ENCODE results near the gene QKI.
A peak's percentile ranks its signal among the peaks of the same experiment; 100 is the strongest.
"Not testable (repeated sequence)": the region's sequence is repeated elsewhere in the genome, so short reads cannot be mapped to it uniquely, and the experiment has no call there.

The QKI gene

DNA sequence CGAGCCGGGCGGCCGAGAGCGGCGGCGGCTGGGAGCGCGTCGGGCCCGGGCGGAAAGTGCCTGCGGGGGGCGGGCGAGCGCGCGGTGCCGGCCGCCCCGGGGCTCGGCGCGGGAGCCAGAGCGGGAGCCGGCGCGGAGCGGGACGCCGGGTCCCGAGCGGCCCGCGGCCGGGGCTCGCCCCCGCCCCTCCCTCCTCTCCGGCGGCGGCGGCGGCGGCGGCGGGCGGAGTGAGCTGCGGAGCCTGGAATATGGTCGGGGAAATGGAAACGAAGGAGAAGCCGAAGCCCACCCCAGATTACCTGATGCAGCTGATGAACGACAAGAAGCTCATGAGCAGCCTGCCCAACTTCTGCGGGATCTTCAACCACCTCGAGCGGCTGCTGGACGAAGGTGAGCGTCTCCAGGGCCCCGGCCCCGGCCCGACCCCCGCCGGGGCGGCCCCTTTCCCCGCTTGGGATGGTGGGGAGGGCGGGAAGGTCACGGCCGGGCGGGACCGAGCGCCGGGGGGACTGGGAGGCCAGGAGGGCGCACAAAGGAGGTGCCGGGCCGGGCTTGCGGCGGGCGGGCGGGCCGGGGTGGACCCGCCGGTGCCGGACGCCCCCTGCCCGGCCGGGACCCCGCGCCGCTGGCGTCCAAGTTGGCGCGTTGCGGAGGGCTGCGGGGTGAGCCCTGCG, 565 bp downstream of the QKI start:
- peak; percentile 56 for DNase-seq (ENCODE audit: low spot score)

DNA sequence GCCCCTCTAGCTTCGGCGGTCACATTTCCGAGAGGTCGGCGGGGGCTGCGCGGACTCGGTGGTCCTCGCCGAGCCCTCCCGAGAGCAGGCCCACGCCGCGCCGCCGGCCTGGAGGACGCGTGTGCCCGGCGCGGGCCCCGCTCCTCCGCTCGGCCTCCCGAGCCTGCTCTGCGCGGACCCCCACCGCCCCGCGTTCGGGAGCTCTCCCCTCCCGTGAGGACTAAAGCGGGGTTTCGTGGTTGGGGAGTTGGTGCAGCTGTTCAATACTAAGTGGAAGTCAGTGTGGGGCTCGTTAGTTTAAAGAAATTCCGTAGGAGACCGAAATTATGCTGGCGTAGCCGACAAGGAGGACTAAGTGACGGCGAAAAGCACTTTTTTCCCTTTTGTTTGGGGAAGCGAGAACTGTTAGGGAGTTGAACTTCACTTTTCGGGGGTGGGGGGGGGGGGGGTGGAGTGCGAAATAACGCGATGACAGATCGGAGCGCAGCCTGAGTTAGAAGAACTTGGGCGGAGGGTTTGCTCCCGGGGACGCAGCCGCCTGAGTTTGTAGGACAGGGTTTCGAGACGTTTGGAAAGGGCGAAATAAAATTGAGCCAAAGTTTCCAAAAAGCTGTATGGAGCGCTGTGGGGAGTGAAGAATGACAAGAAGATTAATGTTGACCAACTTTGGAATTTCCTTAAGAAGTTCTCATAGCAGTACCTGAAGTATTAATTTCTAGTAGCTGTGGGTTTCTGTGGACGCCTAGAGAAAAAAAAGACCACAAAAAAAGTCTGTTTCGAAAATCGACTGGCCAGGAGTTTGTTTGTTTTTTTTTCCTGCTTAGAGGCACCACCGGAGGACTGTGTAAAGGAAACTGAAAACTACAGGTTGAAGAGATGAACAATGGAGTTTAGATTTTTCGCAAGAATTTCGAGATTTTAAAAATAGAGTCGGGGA, 1.4 kb downstream of the QKI start:
- peak; percentile 80 for DNase-seq (ENCODE audit: low spot score)

DNA sequence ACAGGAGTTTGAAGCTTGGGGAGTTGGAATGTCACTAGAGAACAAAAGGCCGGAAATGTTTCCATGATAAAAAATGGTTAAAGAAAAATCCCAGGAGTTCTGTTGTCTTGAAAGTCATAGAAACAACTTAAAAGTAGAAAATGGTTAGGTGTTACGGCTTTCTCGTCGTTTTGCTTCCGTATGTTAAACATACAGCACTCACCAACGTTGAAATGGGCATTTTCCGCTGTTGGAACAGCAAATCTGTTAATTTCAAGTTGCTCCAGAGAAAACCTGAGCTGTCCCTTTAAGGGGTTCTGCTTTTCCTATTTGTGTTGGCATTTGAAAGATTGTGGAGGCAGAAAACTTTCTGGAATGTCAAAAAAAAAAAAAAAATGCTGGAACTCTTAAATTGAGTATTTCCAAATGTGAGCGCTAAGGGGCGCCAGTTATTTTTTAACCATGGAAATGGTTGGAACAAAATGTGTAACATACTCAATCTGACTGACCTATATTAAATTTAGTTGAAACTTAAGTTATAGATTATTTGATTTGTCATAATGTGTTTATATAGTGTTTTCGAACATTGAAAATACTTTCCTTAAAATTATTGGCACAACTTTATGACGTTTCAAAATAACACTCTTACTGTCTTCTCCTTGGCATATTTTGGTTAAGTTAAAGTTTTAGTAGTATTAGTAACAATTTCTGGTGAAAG, 2.2 kb downstream of the QKI start:
- DNase-seq (ENCODE audit: low spot score) = peak; percentile 69

DNA sequence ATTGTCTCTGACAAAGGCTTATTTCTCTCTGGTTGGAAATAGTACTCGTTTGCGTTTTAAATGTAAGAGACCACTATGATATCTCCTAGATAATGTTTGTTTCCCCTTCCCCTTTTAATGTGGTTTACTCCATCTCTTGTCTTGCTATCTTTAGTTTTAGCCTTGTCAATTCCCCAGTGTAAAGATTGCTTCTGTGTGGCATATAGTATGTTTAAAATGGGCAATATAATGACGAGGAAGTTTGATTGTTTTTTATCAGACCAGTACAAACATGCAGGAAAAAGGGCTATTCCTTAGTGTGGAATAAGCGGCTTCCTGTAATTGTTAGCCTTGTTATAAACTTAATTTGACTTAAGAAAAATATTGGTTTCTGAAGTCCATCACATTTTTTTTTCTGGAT, 3.1 kb downstream of the QKI start:
- peak; percentile 27 for DNase-seq (ENCODE audit: low spot score)

DNA sequence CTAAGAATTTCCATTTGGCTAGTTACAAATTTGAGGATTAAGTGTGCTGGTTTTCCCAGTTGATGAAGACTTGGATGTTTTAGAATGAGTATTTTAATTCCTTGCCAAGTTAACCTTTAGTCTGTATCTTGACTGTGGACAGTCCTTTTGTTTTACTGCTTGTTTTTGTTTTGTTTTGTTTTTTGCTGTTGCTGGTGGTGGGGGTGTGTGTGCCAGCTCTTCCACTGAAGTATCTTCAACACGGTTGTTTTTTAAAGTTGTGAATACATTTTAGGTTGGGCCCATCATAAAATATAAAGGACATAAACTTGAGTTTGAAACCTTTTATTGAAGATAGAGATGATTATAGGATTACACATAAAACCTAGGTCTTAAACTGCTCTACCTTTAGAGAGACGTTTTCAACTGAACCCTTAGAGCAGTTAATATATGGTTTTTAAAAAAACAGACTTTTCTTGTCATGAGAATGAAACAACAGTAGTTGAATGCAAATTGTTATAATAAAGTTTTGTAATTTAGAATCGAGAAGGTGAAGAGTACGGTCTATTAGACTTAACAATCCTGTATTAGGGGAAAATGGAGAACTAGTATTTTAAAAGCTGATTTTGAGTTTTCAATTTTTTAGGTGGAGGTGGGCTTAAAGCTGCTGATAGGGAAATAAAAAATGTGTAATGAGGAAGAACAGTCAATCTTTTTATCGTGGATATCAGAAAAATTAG, 4.0 kb downstream of the QKI start:
- DNase-seq (ENCODE audit: low spot score) = no peak

DNA sequence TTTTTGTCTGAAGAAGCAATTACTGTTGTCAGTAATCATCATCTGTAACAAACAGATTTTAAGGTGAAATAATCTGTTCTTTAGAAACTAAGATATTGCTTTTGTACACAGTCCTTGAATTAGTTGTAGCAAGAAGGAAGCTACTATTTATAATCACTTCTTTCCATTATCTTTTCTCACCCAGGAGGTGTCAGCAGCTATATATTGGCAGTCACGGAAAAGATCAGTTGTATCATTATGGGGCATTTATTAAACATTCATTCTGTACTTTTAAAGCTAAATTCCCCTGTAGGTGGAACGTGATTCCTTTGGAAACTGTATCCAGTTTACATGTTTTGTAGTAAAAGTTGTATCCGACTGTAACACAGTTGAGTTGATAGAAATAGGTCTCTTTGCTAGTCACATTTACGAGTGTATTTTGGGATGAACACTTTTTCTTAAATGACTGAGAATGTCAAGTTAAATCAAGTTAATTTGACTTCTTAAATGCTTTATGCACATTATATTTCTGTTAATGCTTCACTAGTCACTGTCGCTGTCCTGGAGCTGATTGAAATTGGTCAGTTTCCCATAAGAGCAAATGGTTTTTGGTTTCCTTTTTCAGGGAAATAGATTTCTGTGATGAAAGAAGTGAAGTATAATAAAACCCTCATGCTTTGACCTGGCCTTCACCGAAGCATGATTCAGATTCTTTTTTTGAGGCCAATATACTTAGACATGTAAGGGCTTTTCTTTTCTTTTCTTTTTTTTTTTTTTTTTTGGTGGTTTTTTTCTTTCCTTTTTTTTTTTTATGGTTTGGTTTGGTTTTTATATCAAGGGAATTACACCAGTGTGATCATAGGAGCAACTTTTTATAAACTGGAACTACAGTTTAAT, 5.1 kb downstream of the QKI start:
- no peak for DNase-seq (ENCODE audit: low spot score)

DNA sequence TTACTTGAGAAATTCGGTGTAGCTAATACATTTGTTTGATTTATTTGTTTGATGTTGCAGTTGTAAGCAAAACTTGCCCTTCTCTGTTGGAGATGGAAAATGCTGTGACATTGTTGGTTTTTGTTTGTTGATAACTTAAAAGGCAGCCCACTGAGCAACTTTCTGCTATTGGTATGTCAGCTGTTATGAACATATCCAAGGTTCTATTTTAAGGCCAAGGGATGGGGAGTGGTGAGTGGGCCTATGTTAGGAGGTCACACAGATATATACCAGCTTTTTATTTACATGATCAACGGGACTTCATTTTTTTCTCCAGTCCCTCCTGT, 5.7 kb downstream of the QKI start:
- no peak for DNase-seq (ENCODE audit: low spot score)

DNA sequence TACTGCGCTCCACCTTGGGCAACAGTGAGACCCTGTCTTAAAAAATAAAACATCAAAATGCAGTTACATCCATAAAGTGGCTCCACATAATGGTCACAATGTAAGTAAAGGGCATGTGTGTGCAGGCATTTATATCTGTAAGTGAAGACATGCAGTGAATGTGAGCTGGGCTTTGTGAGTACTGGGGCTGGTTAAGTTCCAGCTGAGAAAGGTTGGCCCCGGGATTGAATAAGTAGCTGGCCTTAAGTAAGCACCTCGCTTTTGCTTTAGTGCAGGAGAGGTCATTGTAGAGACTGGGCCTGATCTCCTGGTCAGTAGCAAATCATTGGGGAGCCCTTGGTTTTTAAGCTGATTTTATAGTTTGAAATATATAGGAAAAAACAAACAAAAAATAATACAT, 8.0 kb downstream of the QKI start:
- DNase-seq (ENCODE audit: low spot score) = no peak

DNA sequence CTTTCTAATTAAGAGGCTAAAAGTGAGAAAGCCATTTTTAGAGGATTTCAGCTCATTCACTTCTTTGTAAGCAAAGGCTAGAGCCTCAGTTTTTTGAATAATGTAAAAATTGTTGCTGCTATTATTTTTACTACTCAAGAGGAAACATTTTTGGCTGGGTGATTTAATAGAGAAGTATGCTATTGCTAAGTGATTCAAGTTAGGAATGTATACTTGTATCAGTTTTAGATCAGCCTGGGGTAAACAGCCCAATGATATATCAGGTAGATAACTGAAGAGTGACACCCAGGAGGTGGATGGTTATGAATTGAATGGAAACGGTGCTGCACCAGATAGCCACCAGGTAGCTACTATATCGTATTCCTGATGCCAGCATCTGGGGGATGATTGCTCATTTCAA, 9.2 kb downstream of the QKI start:
- no peak for DNase-seq (ENCODE audit: low spot score)

DNA sequence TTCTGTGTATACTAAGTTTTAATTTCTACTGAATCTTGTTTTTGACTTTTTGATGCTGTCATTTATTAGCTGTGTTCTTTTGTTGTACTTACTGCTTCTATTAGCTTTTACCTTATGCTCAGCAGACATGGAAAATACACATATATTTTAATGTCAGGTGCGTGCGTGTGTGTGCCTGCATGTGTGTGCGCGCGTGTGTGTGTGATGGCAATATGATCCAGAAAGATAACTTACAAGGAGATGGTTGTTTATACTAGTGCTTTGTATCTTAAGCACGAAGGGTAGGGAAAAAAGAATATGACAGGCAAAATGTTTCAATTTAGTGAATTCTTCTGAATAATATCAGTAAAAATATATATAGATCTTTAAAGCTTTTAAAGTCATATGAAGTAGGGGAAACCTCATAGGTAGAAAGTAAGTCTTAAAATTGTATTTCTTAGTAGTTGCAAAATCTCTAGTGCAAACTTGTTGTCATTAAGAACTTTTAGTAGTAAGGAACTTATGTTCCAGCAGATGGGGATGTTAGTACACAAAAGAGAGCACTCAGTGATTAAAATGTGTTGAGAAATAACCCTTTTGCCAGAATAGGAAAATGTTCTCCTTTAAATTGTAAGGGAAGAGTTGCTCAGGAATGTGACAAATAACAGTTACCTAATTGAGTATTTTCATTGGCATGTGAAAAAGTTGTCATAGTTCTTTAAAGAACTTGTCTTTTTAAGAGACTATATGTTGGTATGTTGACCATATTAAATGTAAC, 13.2 kb downstream of the QKI start:
- DNase-seq (ENCODE audit: low spot score) = peak; percentile 58

DNA sequence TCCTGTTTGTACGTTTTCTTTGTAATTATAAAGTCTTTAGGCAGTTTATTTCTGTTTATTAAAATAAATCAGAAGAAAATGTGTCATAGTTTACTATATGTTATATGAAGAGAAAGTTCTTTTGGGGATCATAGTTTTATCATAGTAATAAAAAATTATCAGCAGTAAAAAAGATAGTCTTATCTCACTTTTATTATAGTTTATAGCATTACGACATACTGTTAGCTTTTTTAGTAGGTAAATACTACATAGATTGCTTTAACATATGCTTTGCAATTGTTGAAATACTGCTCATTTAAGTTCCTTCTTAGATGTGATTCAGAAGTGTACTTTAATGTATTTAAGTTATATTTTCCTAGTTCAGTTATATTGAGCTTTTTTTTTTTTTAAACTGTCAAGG, 13.9 kb downstream of the QKI start:
- no peak for DNase-seq (ENCODE audit: low spot score)

DNA sequence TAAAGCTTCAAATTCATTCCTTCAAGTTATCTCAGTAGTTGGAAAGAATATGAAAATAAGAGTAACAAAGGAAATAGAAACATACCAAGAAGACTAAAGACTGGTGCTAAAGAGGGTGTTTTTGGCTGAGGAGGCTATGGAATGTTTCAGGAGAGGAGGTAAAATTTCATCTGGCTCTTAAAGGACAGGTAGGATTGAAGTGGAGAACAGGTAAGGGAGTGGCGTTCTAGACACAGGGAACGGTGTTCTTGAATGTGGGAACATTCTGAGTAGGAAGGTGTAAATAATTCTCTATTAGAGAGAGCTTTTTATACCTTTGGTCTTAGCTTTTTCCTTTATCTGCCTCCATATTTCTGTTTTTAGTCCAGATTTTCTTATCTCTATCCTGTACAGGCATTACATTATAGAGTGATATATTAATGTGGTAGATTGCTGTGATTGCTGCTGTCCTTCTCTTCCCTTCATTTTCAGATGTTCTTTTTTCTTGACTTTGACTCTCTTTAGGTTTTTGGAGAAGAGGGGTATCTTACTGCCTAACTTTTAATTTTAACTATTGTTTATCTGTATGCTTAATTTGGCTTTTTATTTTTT, 15.4 kb downstream of the QKI start:
- DNase-seq (ENCODE audit: low spot score) = no peak

DNA sequence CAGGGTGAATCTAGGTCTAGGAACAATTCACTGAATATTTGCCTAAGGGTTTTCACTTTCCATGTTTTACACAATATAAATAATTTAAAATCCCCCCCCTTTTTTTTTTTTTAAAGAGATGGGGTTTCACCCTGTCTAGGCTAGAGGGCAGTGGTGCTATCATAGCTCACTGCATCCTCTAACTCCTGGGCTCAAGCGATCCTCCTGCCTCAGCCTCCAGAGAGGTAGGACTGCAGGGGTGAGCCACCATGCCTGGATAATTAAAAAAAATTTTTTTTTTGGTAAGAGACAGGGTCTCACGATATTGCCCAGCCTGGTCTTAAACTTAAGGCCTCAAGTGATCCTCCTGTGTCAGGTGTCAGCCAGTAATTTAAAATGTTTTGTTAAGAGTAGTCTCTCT, 17.8 kb downstream of the QKI start:
- DNase-seq (ENCODE audit: low spot score) = no peak

DNA sequence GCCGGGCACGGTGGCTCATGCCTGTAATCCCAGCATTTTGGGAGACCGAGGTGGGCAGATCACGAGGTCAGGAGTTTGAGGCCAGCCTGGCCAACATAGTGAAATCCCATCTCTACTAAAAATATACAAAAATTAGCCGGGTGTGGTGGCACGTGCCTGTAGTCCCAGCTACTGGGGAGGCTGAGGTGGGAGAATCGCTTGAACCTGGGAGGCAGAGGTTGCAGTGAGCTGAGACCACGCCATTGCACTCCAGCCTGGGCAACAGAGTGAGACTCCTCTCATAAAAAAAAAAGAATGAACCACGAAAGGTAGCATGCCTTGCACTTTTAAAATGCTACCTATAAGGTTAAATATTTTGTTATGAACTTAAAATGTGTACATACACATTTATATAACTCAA, 19.0 kb downstream of the QKI start:
- not testable (repeated sequence) for DNase-seq (ENCODE audit: low spot score)

DNA sequence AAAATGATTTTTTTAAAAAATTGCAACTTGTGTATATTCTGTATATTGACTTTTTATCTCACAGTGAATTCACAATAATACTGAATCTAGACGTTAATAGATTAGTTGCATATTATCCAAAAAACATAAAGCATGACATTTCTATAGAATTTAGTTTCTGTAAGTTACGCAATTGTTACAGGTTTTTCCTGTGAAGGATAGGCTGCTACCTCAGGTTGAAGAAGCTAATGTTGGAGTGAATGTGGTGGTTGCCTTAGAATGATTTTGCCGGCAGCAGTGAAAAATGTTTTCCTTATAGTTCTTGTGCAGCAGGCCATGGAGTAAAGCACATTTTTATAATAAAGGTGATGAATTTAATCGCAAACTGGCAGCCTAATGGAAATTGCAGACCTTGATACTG, 20.5 kb downstream of the QKI start:
- no peak for DNase-seq (ENCODE audit: low spot score)

DNA sequence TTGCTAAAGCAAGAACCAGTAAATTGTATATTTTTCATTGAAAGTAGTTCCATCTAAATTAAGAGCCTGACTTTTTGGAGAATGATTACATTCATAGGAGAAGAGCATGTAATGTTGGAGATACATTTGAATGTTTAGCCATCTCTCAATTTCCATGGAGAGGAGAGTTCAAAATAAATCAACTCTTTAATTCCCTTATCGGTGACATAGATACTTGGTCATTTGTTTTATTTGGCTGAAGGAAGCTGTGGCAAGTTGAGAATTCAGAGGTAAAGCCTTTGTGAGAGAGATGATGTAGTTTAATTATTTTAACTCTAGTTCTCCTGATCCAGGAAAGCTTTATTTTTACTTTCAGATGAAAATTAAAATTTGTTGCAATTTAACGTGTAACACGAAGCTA, 22.3 kb downstream of the QKI start:
- DNase-seq (ENCODE audit: low spot score) = no peak

DNA sequence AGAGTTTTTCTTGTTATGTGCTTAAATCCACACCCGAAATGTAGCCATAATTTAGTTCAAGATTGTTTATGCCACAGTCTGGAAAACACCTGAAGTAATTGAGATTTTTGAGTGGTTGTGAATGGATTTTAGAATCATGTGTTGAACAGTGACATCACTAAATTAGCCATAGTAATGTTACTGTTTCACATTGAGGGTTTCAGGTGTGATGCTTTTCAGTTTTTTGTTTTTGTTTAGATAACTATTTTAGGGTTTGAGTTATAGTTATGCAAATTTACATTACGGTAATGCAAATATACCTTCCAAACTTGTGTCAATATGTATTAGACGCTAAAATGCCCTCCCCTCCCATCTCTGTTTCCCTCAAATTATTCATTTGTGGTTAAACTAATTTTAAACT, 22.9 kb downstream of the QKI start:
- DNase-seq (ENCODE audit: low spot score) = no peak

DNA sequence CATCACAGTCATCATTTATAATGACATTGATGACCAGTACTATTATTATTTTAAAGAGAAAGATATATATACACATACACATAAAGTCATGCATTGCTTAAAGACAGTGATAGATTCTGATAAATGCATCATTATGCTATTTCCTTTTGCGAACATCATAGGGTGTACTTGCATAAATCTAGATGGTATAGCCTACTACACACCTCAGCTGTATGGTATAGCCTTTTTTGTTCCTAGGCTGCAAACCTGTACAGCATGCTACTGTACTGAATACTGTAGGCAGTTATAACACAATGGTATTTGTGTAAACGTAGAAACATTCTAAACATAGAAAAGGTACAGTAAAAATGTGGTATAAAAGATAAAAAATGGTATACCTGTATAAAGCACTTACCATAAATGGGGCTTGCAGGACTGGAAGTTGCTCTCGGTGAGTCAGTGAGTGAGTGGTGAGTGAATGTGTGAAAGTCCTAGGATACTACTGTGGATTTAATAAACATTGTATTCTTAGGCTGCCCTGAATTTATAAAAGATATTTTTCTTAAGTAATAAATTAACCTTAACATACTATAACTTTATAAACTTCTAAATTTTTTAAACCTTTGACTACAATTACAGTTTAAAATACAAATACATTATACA, 23.9 kb downstream of the QKI start:
- no peak for DNase-seq (ENCODE audit: low spot score)

DNA sequence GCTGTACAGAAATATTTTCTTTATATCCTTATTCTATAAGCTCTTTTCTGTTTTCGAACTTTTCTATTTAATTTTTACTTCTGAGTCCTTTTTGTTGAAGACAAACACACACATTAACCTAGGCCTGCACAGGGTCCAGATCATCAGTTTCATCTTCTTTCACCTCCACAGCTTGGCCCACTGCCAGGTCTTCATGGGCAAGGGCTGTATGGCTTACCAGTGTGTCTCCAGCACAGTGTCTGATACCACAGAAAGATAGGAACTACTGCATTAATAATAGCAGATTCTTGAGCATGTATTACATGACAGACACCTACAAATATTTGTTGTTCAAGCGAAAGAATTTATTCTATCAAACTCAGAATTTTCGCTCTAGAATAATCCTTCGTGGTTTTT, 24.4 kb downstream of the QKI start:
- peak; percentile 44 for DNase-seq (ENCODE audit: low spot score)

DNA sequence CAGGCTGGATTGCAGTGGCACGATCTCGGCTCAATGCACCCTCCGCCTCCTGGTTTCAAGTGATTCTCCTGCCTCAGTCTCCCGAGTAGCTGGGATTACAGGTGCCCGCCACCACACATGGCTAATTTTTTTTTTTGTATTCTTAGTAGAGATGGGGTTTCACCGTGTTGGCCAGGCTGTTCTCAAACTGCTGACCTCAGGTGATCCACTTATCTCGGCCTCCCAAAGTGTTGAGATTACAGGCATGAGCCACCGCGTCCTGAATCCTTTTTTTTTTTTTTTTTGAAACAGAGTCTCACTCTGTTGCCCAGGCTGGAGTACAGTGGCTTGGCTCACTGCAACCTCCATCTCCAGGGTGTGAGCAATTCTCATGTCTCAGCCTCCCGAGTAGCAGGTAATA, 24.9 kb downstream of the QKI start:
- DNase-seq (ENCODE audit: low spot score) = not testable (repeated sequence)

Measured in NAMALWA (cell line).